Muscle layer of duodenum (tissue), 2 donors: ENCODE data around the gene DNAJC1.
"Not testable (repeated sequence)": the region's sequence is repeated elsewhere in the genome, so short reads cannot be mapped to it uniquely, and the experiment has no call there.

ENCODE experiments used
- H3K27ac ChIP-seq: one replicate; pipeline ENCODE4 v1.7.0; 2013; ENCODE audit warnings: mild to moderate bottlenecking, low read length
- H3K27me3 ChIP-seq: one replicate; pipeline ENCODE4 v1.7.0; 2013; ENCODE audit warnings: low read depth, mild to moderate bottlenecking, control low read depth, low read length
- H3K36me3 ChIP-seq, 2 donors: one replicate each; pipeline ENCODE4 v1.7.0; 2013; ENCODE audit warnings: low read length in 2 of 2, control low read depth in 1 of 2, mild to moderate bottlenecking in 1 of 2; ENCODE audit not compliant: insufficient read depth in 2 of 2, control insufficient read depth in 1 of 2
- H3K4me1 ChIP-seq, 2 donors: one replicate each; pipeline ENCODE4 v1.7.0; 2013; ENCODE audit warnings: low read length in 2 of 2, mild to moderate bottlenecking in 2 of 2, control low read depth in 1 of 2, moderate library complexity in 1 of 2; ENCODE audit not compliant: insufficient read depth in 2 of 2, control insufficient read depth in 1 of 2
- H3K4me3 ChIP-seq, 2 donors: one replicate each; pipeline ENCODE4 v1.7.0; 2013; ENCODE audit warnings: low read length in 2 of 2, low read depth in 1 of 2, mild to moderate bottlenecking in 1 of 2
- H3K9me3 ChIP-seq, 2 donors: one replicate each; pipeline ENCODE4 v1.7.0; 2013; ENCODE audit warnings: low read length in 2 of 2, control low read depth in 1 of 2, mild to moderate bottlenecking in 1 of 2; ENCODE audit not compliant: control insufficient read depth in 1 of 2
- donor health status: healthy.

DNAJC1 gene

GRCh38 chr10:22003177-22003963, at the start of gene DNAJC1:
TSS of gene DNAJC1 (minus strand) at chr10:22003730. CDS start at chr10:22003434, 296 bp downstream.
- Histone ChIP-seq H3K27ac (peak within 1 kb of the TSS; percentile 91), H3K36me3 (no peaks in the 10 kb centered on the region), H3K4me3 (peak within 1 kb of the TSS; percentile 77 to 86), H3K4me1 (peaks cover 5% of the 10 kb centered on the region in 2 donors), H3K27me3 (no peaks in the 10 kb centered on the region), H3K9me3 (no peaks in the 10 kb centered on the region)

- Histone ChIP-seq H3K4me3 (no peak overlapping the region), H3K36me3 (no peaks in the 10 kb centered on the region), H3K27me3 (no peaks in the 10 kb centered on the region), H3K4me1 (no peaks in the 10 kb centered on the region), H3K9me3 (no peaks in the 10 kb centered on the region), H3K27ac (no peak overlapping the region)
Observed at GRCh38 chr10:22053048-22053447, 49.5 kb upstream of the DNAJC1 start.

- Histone ChIP-seq H3K27ac (no peak overlapping the region), H3K27me3 (no peaks in the 10 kb centered on the region), H3K4me3 (no peak overlapping the region), H3K9me3 (no peaks in the 10 kb centered on the region), H3K4me1 (no peaks in the 10 kb centered on the region), H3K36me3 (no peaks in the 10 kb centered on the region)
Observed at GRCh38 chr10:22049635-22050034, 46.1 kb upstream of the DNAJC1 start.

- H3K9me3 ChIP-seq: no peaks in the 10 kb centered on the region
- no peaks in the 10 kb centered on the region for H3K4me1 ChIP-seq
- no peaks in the 10 kb centered on the region for H3K27me3 ChIP-seq
- no peak overlapping the region for H3K27ac ChIP-seq
- H3K4me3 ChIP-seq: no peak overlapping the region
- H3K36me3 ChIP-seq: no peaks in the 10 kb centered on the region
Observed at GRCh38 chr10:22047812-22048211, 44.3 kb upstream of the DNAJC1 start.

GRCh38 chr10:22043327-22043633, 39.8 kb upstream of the DNAJC1 start:
- Histone ChIP-seq H3K9me3 (no peaks in the 10 kb centered on the region), H3K4me3 (no peak overlapping the region)

GRCh38 chr10:22042557-22043326, 39.2 kb upstream of the DNAJC1 start:
- no peaks in the 10 kb centered on the region for H3K9me3 ChIP-seq
- H3K27ac ChIP-seq: no peak overlapping the region
- H3K4me3 ChIP-seq: no peak overlapping the region
- no peaks in the 10 kb centered on the region for H3K36me3 ChIP-seq
- no peaks in the 10 kb centered on the region for H3K27me3 ChIP-seq
- H3K4me1 ChIP-seq: no peaks in the 10 kb centered on the region

More at GRCh38 chr10:22043327-22043633, 39.8 kb upstream of the DNAJC1 start:
- Histone ChIP-seq H3K36me3 (no peaks in the 10 kb centered on the region), H3K4me1 (no peaks in the 10 kb centered on the region), H3K27ac (no peak overlapping the region), H3K27me3 (no peaks in the 10 kb centered on the region)

- H3K4me3 ChIP-seq: no peak overlapping the region
- H3K27ac ChIP-seq: no peak overlapping the region
- H3K9me3 ChIP-seq: peaks cover 0 to 9% of the 10 kb centered on the region in 2 donors
- H3K36me3 ChIP-seq: no peaks in the 10 kb centered on the region
- H3K27me3 ChIP-seq: no peaks in the 10 kb centered on the region
- H3K4me1 ChIP-seq: no peaks in the 10 kb centered on the region
Observed at GRCh38 chr10:22034333-22034732, 30.8 kb upstream of the DNAJC1 start.

GRCh38 chr10:22032268-22032667, 28.7 kb upstream of the DNAJC1 start:
- H3K4me1 ChIP-seq, H3K27ac ChIP-seq, H3K27me3 ChIP-seq, H3K9me3 ChIP-seq, H3K4me3 ChIP-seq, H3K36me3 ChIP-seq: not testable (repeated sequence)

- peaks cover 0 to 4% of the 10 kb centered on the region in 2 donors for H3K9me3 ChIP-seq
- H3K27me3 ChIP-seq: no peaks in the 10 kb centered on the region
- H3K36me3 ChIP-seq: no peaks in the 10 kb centered on the region
- no peaks in the 10 kb centered on the region for H3K4me1 ChIP-seq
- H3K4me3 ChIP-seq: no peak overlapping the region
- no peak overlapping the region for H3K27ac ChIP-seq
Observed at GRCh38 chr10:22030421-22030820, 26.9 kb upstream of the DNAJC1 start.

- H3K36me3 ChIP-seq: no peaks in the 10 kb centered on the region
- no peaks in the 10 kb centered on the region for H3K4me1 ChIP-seq
- no peaks in the 10 kb centered on the region for H3K9me3 ChIP-seq
- no peak overlapping the region for H3K4me3 ChIP-seq
- H3K27ac ChIP-seq: no peak overlapping the region
- H3K27me3 ChIP-seq: no peaks in the 10 kb centered on the region
Observed at GRCh38 chr10:22029445-22030236, 26.1 kb upstream of the DNAJC1 start.
